ENCODE measurements around the gene RIC1.
"Not testable (repeated sequence)": the region's sequence is repeated elsewhere in the genome, so short reads cannot be mapped to it uniquely, and the experiment has no call there.

RIC1 gene

GRCh38 chr9:5671711-5672353 is 42.9 kb downstream of the RIC1 start:
- no peak for DNase-seq

GRCh38 chr9:5675046-5675445 is 46.1 kb downstream of the RIC1 start:
- DNase-seq: not testable (repeated sequence)

GRCh38 chr9:5683591-5683990 is 54.7 kb downstream of the RIC1 start:
- DNase-seq: not testable (repeated sequence)

GRCh38 chr9:5684101-5684500 is 55.2 kb downstream of the RIC1 start:
- DNase-seq: no peak

GRCh38 chr9:5688109-5688508 is 59.2 kb downstream of the RIC1 start:
- no peak for DNase-seq

GRCh38 chr9:5690278-5690677 is 61.4 kb downstream of the RIC1 start:
- no peak for DNase-seq

- DNase-seq: no peak
Measured at GRCh38 chr9:5695860-5696259, 67.0 kb downstream of the RIC1 start.

GRCh38 chr9:5696884-5697283 is 68.0 kb downstream of the RIC1 start:
- DNase-seq: no peak

GRCh38 chr9:5698004-5698403 is 69.1 kb downstream of the RIC1 start:
- DNase-seq: no peak

- DNase-seq: no peak
Measured at GRCh38 chr9:5698810-5699556, 70.1 kb downstream of the RIC1 start.

GRCh38 chr9:5708414-5708813 is 79.5 kb downstream of the RIC1 start:
- no peak for DNase-seq

- no peak for DNase-seq
Measured at GRCh38 chr9:5712651-5713390, 83.9 kb downstream of the RIC1 start.

- no peak for DNase-seq
Measured at GRCh38 chr9:5714501-5715401, 85.8 kb downstream of the RIC1 start.

- DNase-seq: no peak
Measured at GRCh38 chr9:5715548-5716127, 86.7 kb downstream of the RIC1 start.

GRCh38 chr9:5717434-5717833 is 88.5 kb downstream of the RIC1 start:
- DNase-seq: not testable (repeated sequence)

- no peak for DNase-seq
Measured at GRCh38 chr9:5718296-5719032, 89.6 kb downstream of the RIC1 start.

GRCh38 chr9:5719100-5719926 is 90.4 kb downstream of the RIC1 start:
- DNase-seq: no peak

GRCh38 chr9:5720151-5720550 is 91.2 kb downstream of the RIC1 start:
- DNase-seq: no peak

GRCh38 chr9:5721279-5722087 is 92.6 kb downstream of the RIC1 start:
- no peak for DNase-seq

GRCh38 chr9:5722679-5723078 is 93.8 kb downstream of the RIC1 start:
- DNase-seq: not testable (repeated sequence)
